ENCODE results near the gene NLN. TPM values are rescaled to one million over a fixed set of nuclear protein-coding genes. Genes with fewer than 3 reads are reported as not detected.
A peak's percentile ranks its signal among the peaks of the same experiment; 100 is the strongest.

The NLN gene
- total RNA-seq, 4 donors from 2014 or later = 1.6 to 16.5 (median 9.0) TPM

GRCh38 chr5:65818592-65818991, 96.6 kb downstream of the NLN start:
- Histone ChIP-seq H3K4me3 (no peak overlapping the region), H3K9me3 (no peaks in the 10 kb centered on the region), H3K36me3 (no peaks in the 10 kb centered on the region), H3K27ac (peak overlapping the region in 3 of 4 donors; percentile 16 to 46 (median 32)), H3K4me1 (peaks cover 2 to 58% (median 21%) of the 10 kb centered on the region in 4 donors), H3K27me3 (no peaks in the 10 kb centered on the region)
- DNase-seq = peak; percentile 80
- intact Hi-C loops (cut with DNase I; ENCODE audit: low total_unique reads) (no loop called here), in situ Hi-C loops (cut with MboI; ENCODE audit: low pct_ligation_motif_present in 1 of 4, low pct_unique_long_range_greater_than_20kb in 1 of 4, low sequenced_read_pairs in 3 of 4) (no loop called here)
- WGBS, 2 donors (ENCODE audit: low coverage in 1 of 2) = 82% methylated on average over 4 of the region's 4 CpGs; no CpG with 5 or more reads in 1 of the 2 donors
- TF ChIP-seq CTCF (IDR thresholded peaks at IDR 0.05) (no peak), POLR2AphosphoS5 (IDR thresholded peaks at IDR 0.05) (peak in 2 of 3 donors; percentile 47 to 90), EP300 (IDR thresholded peaks at IDR 0.05; ENCODE audit: low read depth) (peak; percentile 35), POLR2A (IDR thresholded peaks at IDR 0.05) (peak; percentile 38)

GRCh38 chr5:65819215-65819904, 97.4 kb downstream of the NLN start:
- no peak for DNase-seq
- Histone ChIP-seq H3K27me3 (no peaks in the 10 kb centered on the region), H3K4me1 (peaks cover 4 to 55% (median 20%) of the 10 kb centered on the region in 4 donors), H3K27ac (peak overlapping the region in 3 of 4 donors; percentile 1 to 37 (median 16)), H3K9me3 (no peaks in the 10 kb centered on the region), H3K4me3 (no peak overlapping the region), H3K36me3 (no peaks in the 10 kb centered on the region)
- intact Hi-C loops (cut with DNase I; ENCODE audit: low total_unique reads) (no loop called here), in situ Hi-C loops (cut with MboI; ENCODE audit: low pct_ligation_motif_present in 1 of 4, low pct_unique_long_range_greater_than_20kb in 1 of 4, low sequenced_read_pairs in 3 of 4) (no loop called here)
- TF ChIP-seq POLR2AphosphoS5 (IDR thresholded peaks at IDR 0.05) (no peak), CTCF (IDR thresholded peaks at IDR 0.05) (no peak), POLR2A (IDR thresholded peaks at IDR 0.05) (no peak), EP300 (IDR thresholded peaks at IDR 0.05; ENCODE audit: low read depth) (no peak)
- WGBS, 2 donors (ENCODE audit: low coverage in 1 of 2) = 49 to 52% methylated on average over 3 of the region's 3 CpGs

GRCh38 chr5:65819905-65820240, 97.9 kb downstream of the NLN start:
- no peak for TF ChIP-seq POLR2A (IDR thresholded peaks at IDR 0.05)
- TF ChIP-seq POLR2AphosphoS5 (IDR thresholded peaks at IDR 0.05) = no peak
- TF ChIP-seq CTCF (IDR thresholded peaks at IDR 0.05) = no peak
- TF ChIP-seq EP300 (IDR thresholded peaks at IDR 0.05; ENCODE audit: low read depth) = no peak
- in situ Hi-C loops (cut with MboI; ENCODE audit: low pct_ligation_motif_present in 1 of 4, low pct_unique_long_range_greater_than_20kb in 1 of 4, low sequenced_read_pairs in 3 of 4) (no loop called here), intact Hi-C loops (cut with DNase I; ENCODE audit: low total_unique reads) (no loop called here)
- H3K4me1 ChIP-seq = peaks cover 4 to 55% (median 19%) of the 10 kb centered on the region in 4 donors
- H3K9me3 ChIP-seq = no peaks in the 10 kb centered on the region
- H3K27me3 ChIP-seq = no peaks in the 10 kb centered on the region
- no peak for DNase-seq
- H3K36me3 ChIP-seq = no peaks in the 10 kb centered on the region
- H3K4me3 ChIP-seq = no peak overlapping the region
- peak overlapping the region in 3 of 4 donors; percentile 1 to 37 (median 16) for H3K27ac ChIP-seq

GRCh38 chr5:65820373-65820772, 98.4 kb downstream of the NLN start:
- H3K27ac ChIP-seq = no peak overlapping the region
- TF ChIP-seq EP300 (IDR thresholded peaks at IDR 0.05; ENCODE audit: low read depth) = no peak
- no peak for TF ChIP-seq POLR2A (IDR thresholded peaks at IDR 0.05)
- TF ChIP-seq CTCF (IDR thresholded peaks at IDR 0.05) = no peak
- TF ChIP-seq POLR2AphosphoS5 (IDR thresholded peaks at IDR 0.05) = no peak
- DNase-seq = no peak
- in situ Hi-C loops (cut with MboI; ENCODE audit: low pct_ligation_motif_present in 1 of 4, low pct_unique_long_range_greater_than_20kb in 1 of 4, low sequenced_read_pairs in 3 of 4) = no loop called here
- no peaks in the 10 kb centered on the region for H3K27me3 ChIP-seq
- H3K4me3 ChIP-seq = no peak overlapping the region
- peaks cover 4 to 55% (median 18%) of the 10 kb centered on the region in 4 donors for H3K4me1 ChIP-seq
- 89 to 95% methylated on average over 2 of the region's 2 CpGs for WGBS, 2 donors (ENCODE audit: low coverage in 1 of 2)
- H3K36me3 ChIP-seq = no peaks in the 10 kb centered on the region
- no peaks in the 10 kb centered on the region for H3K9me3 ChIP-seq
- intact Hi-C loops (cut with DNase I; ENCODE audit: low total_unique reads) = no loop called here
